Trophoblast cell (in vitro differentiated cells and primary cell): ENCODE data around the gene FIZ1.

Experiments used
- DNase-seq, 2 donors: peaks; one replicate each; pipeline ENCODE4 v3.0.0-alpha.2; 2016
- H2AFZ ChIP-seq: 2 replicates; pipeline ENCODE4 v1.6.1; 2013; ENCODE audit warnings: low read length, moderate library complexity, mild to moderate bottlenecking; ENCODE audit not compliant: insufficient read depth, poor library complexity
- H2AK5ac ChIP-seq: 2 replicates; pipeline ENCODE4 v1.6.1; 2013; ENCODE audit warnings: mild to moderate bottlenecking, low read length
- H2BK120ac ChIP-seq: 2 replicates; pipeline ENCODE4 v1.6.1; 2013; ENCODE audit warnings: low read length, mild to moderate bottlenecking, moderate library complexity; ENCODE audit not compliant: insufficient read depth, poor library complexity
- H2BK12ac ChIP-seq: 2 replicates; pipeline ENCODE4 v1.6.1; 2013; ENCODE audit warnings: mild to moderate bottlenecking, low read length, moderate library complexity
- H2BK5ac ChIP-seq: 2 replicates; pipeline ENCODE4 v1.6.1; 2013; ENCODE audit warnings: low read length, low read depth, moderate library complexity, mild to moderate bottlenecking; ENCODE audit not compliant: poor library complexity
- H3K14ac ChIP-seq: 2 replicates; pipeline ENCODE4 v1.6.1; 2013; ENCODE audit warnings: mild to moderate bottlenecking, low read length
- H3K18ac ChIP-seq: 2 replicates; pipeline ENCODE4 v1.6.1; 2013; ENCODE audit warnings: mild to moderate bottlenecking, low read length
- H3K23ac ChIP-seq: 2 replicates; pipeline ENCODE4 v1.6.1; 2013; ENCODE audit warnings: low read length
- H3K27ac ChIP-seq: 2 replicates; pipeline ENCODE4 v1.5.1; 2013; ENCODE audit warnings: low read depth, mild to moderate bottlenecking, inconsistent platforms, low read length, moderate library complexity
- H3K27me3 ChIP-seq: 2 replicates; pipeline ENCODE4 v1.6.1; 2013; ENCODE audit warnings: inconsistent platforms, mild to moderate bottlenecking, low read length, moderate library complexity; ENCODE audit not compliant: insufficient read depth
- H3K36me3 ChIP-seq, 2 experiments: 1 replicate in 1 of 2; 2 replicates in 1 of 2; pipeline ENCODE4 v1.6.1; 2013; ENCODE audit warnings: low read length in 2 of 2, mild to moderate bottlenecking in 2 of 2, moderate library complexity in 1 of 2; ENCODE audit not compliant: insufficient read depth in 2 of 2, control insufficient read depth in 1 of 2
- H3K4ac ChIP-seq: 2 replicates; pipeline ENCODE4 v1.6.1; 2013; ENCODE audit warnings: low read depth, mild to moderate bottlenecking, low read length, moderate library complexity
- H3K4me1 ChIP-seq, 2 experiments: 1 replicate in 1 of 2; 2 replicates in 1 of 2; pipeline ENCODE4 v1.6.1; 2013; ENCODE audit warnings: low read length in 2 of 2, mild to moderate bottlenecking in 2 of 2, moderate library complexity in 1 of 2; ENCODE audit not compliant: insufficient read depth in 2 of 2, control insufficient read depth in 1 of 2
- H3K4me2 ChIP-seq: 2 replicates; pipeline ENCODE4 v1.6.1; 2013; ENCODE audit warnings: inconsistent platforms, mild to moderate bottlenecking, low read length, moderate library complexity
- H3K4me3 ChIP-seq: 2 replicates; pipeline ENCODE4 v1.5.1; 2013; ENCODE audit warnings: mild to moderate bottlenecking, low read depth, low read length, inconsistent platforms
- H3K79me1 ChIP-seq: one replicate; pipeline ENCODE4 v1.6.1; 2013; ENCODE audit warnings: low read length
- H3K79me2 ChIP-seq: 2 replicates; pipeline ENCODE4 v1.6.1; 2013; ENCODE audit warnings: low read length, mild to moderate bottlenecking; ENCODE audit not compliant: control insufficient read depth, insufficient read depth, poor library complexity
- H3K9ac ChIP-seq: 2 replicates; pipeline ENCODE4 v1.6.1; 2013; ENCODE audit warnings: mild to moderate bottlenecking, low read length
- H3K9me3 ChIP-seq: 2 replicates; pipeline ENCODE4 v1.6.1; 2013; ENCODE audit warnings: low read depth, mild to moderate bottlenecking, control low read depth, inconsistent platforms, low read length; ENCODE audit not compliant: insufficient read depth
- H4K12ac ChIP-seq: 2 replicates; pipeline ENCODE4 v1.6.1; 2013; ENCODE audit warnings: low read depth, mild to moderate bottlenecking, low read length, moderate library complexity
- H4K8ac ChIP-seq: 2 replicates; pipeline ENCODE4 v1.6.1; 2013; ENCODE audit warnings: low read depth, mild to moderate bottlenecking, low read length, moderate library complexity
- H4K91ac ChIP-seq: one replicate; pipeline ENCODE4 v1.6.1; 2013; ENCODE audit warnings: low read depth, mild to moderate bottlenecking, low read length, moderate library complexity
- whole genome bisulfite sequencing: extraction: QIAGEN DNeasy Blood & Tissue Kit; methylation state at CpG from one replicate; pipeline ENCODE4 v1.1.7; 2013; ENCODE audit warnings: missing lambda C conversion rate; ENCODE audit not compliant: insufficient read length, insufficient coverage; ENCODE audit errors: extremely low coverage; 5-methylcytosine and 5-hydroxymethylcytosine counted together

FIZ1 gene

GRCh38 chr19:55643887-55644176 lies 44.5 kb upstream of the FIZ1 start:
- no peak for DNase-seq
- H3K27me3 ChIP-seq, result no peaks in the 10 kb centered on the region

DNA sequence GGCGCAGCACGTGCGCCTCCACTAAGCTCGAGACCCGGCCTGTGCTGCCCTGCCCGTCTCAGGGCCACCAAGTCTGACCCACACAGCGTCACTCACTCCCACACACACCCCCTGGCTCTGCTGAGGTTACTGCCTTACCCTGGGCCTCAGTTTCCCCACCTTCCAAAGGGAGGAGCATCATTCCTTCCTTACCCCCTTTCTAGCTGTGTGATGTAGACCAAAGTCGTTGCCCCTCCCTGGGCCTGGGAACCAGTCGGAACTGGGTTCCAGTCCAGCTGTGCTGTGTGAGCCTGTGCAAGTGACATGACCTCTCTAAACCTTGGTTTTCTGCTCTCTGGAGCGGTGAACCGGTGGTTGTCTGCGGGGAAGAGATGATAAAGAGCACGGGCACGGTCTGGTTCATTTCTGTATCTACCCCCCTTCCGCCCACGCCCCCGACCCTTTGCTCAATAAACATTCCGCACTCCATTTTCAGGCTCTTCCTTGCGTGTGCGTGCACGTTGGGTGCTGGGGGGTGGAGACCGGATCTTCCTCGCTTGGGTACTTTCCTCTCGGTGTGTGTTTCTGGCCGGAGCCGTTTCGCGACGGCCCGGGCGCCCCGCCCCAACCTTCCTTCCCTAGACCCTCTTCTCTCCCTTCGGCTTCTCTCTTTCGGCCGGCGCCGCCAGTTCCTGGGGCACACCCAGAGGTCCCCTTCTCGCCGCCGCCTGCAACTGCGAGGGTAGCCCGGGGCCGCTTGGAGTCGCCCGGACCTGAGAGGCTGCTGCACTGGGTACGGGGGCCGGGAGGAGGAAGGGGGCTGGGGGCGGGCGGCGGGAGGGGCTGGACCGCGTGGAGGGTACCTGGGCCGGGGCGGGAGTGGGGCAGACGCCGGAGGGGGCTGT lies 43.9 kb upstream of the FIZ1 start, which contains the start of gene ZNF581:
ZNF581 (plus strand) TSS at position 647 of the 884 bp plus-strand sequence. CDS start 923 bp downstream, outside the sequence.
- H3K36me3 ChIP-seq, result peaks cover 16% of the 10 kb centered on the region in 2 experiments
- H3K9ac ChIP-seq, result peak within 1 kb of the TSS; percentile 94
- peaks cover 18 to 25% of the 10 kb centered on the region in 2 experiments for H3K4me1 ChIP-seq

More at GRCh38 chr19:55643887-55644176, 44.5 kb upstream of the FIZ1 start:
- peaks cover 31% of the 10 kb centered on the region for H3K79me1 ChIP-seq
- H4K91ac ChIP-seq, result peak overlapping the region; percentile 69
- no peaks in the 10 kb centered on the region for H3K9me3 ChIP-seq
- no peak overlapping the region for H3K23ac ChIP-seq
- no peak overlapping the region for H3K27ac ChIP-seq
- peak overlapping the region; percentile 79 for H2AK5ac ChIP-seq
- H2BK12ac ChIP-seq, result no peak overlapping the region
- H3K4me3 ChIP-seq, result peak overlapping the region; percentile 85
- H4K8ac ChIP-seq, result peak overlapping the region; percentile 85
- H3K18ac ChIP-seq, result peak overlapping the region; percentile 22
- peaks cover 18 to 30% of the 10 kb centered on the region in 2 experiments for H3K4me1 ChIP-seq
- peak overlapping the region; percentile 94 for H3K9ac ChIP-seq
- H3K79me2 ChIP-seq, result peaks cover 27% of the 10 kb centered on the region
- peak overlapping the region; percentile 21 for H2BK120ac ChIP-seq
- peaks cover 13% of the 10 kb centered on the region in 2 experiments for H3K36me3 ChIP-seq
- H4K12ac ChIP-seq, result peak overlapping the region; percentile 61
- H2AFZ ChIP-seq, result no peak overlapping the region
- H3K4me2 ChIP-seq, result peak overlapping the region; percentile 87
- H3K14ac ChIP-seq, result peak overlapping the region; percentile 80
- H3K4ac ChIP-seq, result peak overlapping the region; percentile 96
- WGBS, result no CpG with 5 or more reads among the region's 15 CpGs
- H2BK5ac ChIP-seq, result peak overlapping the region; percentile 37

DNA sequence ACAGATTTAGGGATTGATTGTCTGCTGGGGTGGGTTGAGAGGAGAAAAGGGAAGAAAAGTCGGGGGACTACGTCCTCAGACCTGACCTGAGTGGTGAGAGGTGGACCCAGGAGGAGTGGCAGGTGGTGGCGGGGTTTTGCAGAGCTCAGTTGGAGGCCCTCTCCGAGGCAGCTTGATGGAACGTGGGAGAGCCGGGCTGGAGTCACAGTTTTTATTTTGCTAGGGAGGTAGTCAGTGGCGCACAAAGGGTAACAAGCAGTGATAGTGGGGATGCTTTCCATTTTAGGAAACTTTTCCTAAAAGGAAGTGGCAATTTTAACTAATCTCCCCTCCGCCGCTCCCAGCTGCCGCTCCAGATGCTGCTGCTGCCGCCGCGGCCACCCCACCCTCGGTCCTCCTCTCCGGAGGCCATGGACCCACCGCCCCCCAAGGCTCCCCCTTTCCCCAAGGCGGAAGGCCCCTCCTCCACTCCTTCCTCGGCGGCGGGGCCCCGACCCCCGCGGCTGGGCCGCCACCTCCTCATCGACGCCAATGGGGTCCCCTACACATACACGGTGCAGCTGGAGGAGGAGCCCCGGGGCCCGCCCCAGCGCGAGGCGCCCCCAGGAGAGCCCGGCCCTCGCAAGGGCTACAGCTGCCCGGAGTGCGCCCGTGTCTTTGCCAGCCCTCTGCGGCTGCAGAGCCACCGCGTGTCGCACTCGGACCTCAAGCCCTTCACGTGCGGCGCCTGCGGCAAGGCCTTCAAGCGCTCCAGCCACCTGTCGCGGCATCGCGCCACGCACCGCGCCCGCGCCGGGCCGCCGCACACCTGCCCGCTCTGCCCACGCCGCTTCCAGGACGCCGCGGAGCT lies 43.1 kb upstream of the FIZ1 start:
- peaks cover 20% of the 10 kb centered on the region for H3K79me2 ChIP-seq
- H2BK120ac ChIP-seq, result no peak overlapping the region
- H3K27me3 ChIP-seq, result no peaks in the 10 kb centered on the region
- H3K23ac ChIP-seq, result no peak overlapping the region
- peaks cover 16% of the 10 kb centered on the region in 2 experiments for H3K36me3 ChIP-seq
- H3K18ac ChIP-seq, result no peak overlapping the region
- H2AFZ ChIP-seq, result no peak overlapping the region
- no peaks in the 10 kb centered on the region for H3K9me3 ChIP-seq
- peak overlapping the region; percentile 54 for H3K4ac ChIP-seq
- WGBS, result no CpG with 5 or more reads among the region's 65 CpGs
- H2AK5ac ChIP-seq, result peak overlapping the region; percentile 47
- peak overlapping the region; percentile 85 for H3K4me3 ChIP-seq
- H4K8ac ChIP-seq, result peak overlapping the region; percentile 39
- H4K12ac ChIP-seq, result peak overlapping the region; percentile 28
- H3K14ac ChIP-seq, result peak overlapping the region; percentile 2
- no peak overlapping the region for H2BK12ac ChIP-seq
- peaks cover 20% of the 10 kb centered on the region for H3K79me1 ChIP-seq
- H3K9ac ChIP-seq, result peak overlapping the region; percentile 30
- peaks cover 18 to 23% of the 10 kb centered on the region in 2 experiments for H3K4me1 ChIP-seq
- peak overlapping the region; percentile 97 for H3K4me2 ChIP-seq
- DNase-seq, result peak in 1 of 2 donors; percentile 56
- peak overlapping the region; percentile 46 for H4K91ac ChIP-seq
- peak overlapping the region; percentile 23 for H3K27ac ChIP-seq
- H2BK5ac ChIP-seq, result no peak overlapping the region

More for the DNA sequence above, 43.9 kb upstream of the FIZ1 start, which contains the start of gene ZNF581:
- Histone ChIP-seq H3K4me2 (peak within 1 kb of the TSS; percentile 97), H3K79me2 (peaks cover 24% of the 10 kb centered on the region), H2BK5ac (peak within 1 kb of the TSS; percentile 54), H3K79me1 (peaks cover 27% of the 10 kb centered on the region), H3K27me3 (no peaks in the 10 kb centered on the region), H3K23ac (no peak within 1 kb of the TSS), H3K9me3 (no peaks in the 10 kb centered on the region), H3K4ac (peak within 1 kb of the TSS; percentile 96), H4K91ac (peak within 1 kb of the TSS; percentile 69), H3K18ac (peak within 1 kb of the TSS; percentile 22), H4K8ac (peak within 1 kb of the TSS; percentile 85), H2AK5ac (peak within 1 kb of the TSS; percentile 79), H3K4me3 (peak within 1 kb of the TSS; percentile 85), H4K12ac (peak within 1 kb of the TSS; percentile 70), H2BK120ac (peak within 1 kb of the TSS; percentile 21), H3K14ac (peak within 1 kb of the TSS; percentile 89), H2BK12ac (no peak within 1 kb of the TSS), H3K27ac (peak within 1 kb of the TSS; percentile 48), H2AFZ (peak within 1 kb of the TSS; percentile 47)
- DNase-seq, result peak; percentile 51 to 76
- WGBS, result no CpG with 5 or more reads among the region's 56 CpGs
